HCT116 (cell line): ENCODE results near the gene SYT11. TPM values are rescaled to one million over a fixed set of nuclear protein-coding genes. Genes with fewer than 3 reads are reported as not detected.

Experiments
- ATAC-seq: fragments of 200-7000 bp; cut with Tn5 transposase; 2 replicates; pipeline ENCODE4 v1.9.1; 2020; ENCODE audit warnings: mild to moderate bottlenecking, moderate library complexity
- BruUV-seq: library from RNA; stranded (reverse); fragments of 400-500 nt; replicated peaks from 2 replicates; lab custom pipeline; 2021; lab: Mats Ljungman, UMichigan
- CTCF ChIA-PET: fragments of 300-600 bp; sonication (Branson Sonifier 250); formaldehyde crosslinking; loops from one replicate; lab custom pipeline; 2021; ENCODE audit warnings: antibody characterized with exemption; lab: Charles Lee
- POLR2A ChIA-PET: fragments of 300-600, 350-600 bp; sonication (Branson Sonifier 250); formaldehyde crosslinking; loops from one replicate; lab custom pipeline; 2021; ENCODE audit warnings: antibody characterized with exemption; lab: Charles Lee
- RAD21 ChIA-PET, 2 experiments: fragments of 300-600 bp; sonication (Branson Sonifier 250); formaldehyde crosslinking; loops; one replicate each; lab custom pipeline; 2023; ENCODE audit warnings: low total read pairs in 2 of 2; ENCODE audit not compliant: uncharacterized antibody in 2 of 2, unreplicated experiment in 2 of 2, low non-redundant PET in 1 of 2; lab: Charles Lee
- DNase-seq: peaks from one replicate; pipeline ENCODE4 v3.0.0-alpha.2; 2010; ENCODE audit warnings: low read depth, low spot score
- H2AFZ ChIP-seq: fragments of 200-600 bp; shearing (Covaris generic), sonication (generic); 2 replicates; pipeline ENCODE4 v1.6.1; 2017; ENCODE audit warnings: low read depth, mixed run types, mixed read lengths, antibody characterized with exemption, low read length; ENCODE audit not compliant: poor library complexity, severe bottlenecking
- H3K27ac ChIP-seq: 2 replicates; pipeline ENCODE4 v1.5.1; 2012; ENCODE audit warnings: low read depth, low read length
- H3K27me3 ChIP-seq: fragments of 200-600 bp; sonication (generic); 2 replicates; pipeline ENCODE4 v1.6.1; 2016; ENCODE audit warnings: mixed run types, low read length, mixed read lengths; ENCODE audit not compliant: insufficient read depth
- H3K36me3 ChIP-seq, 2 experiments: fragments of 200-500 bp in 1 of 2; fragments of 200-600 bp in 1 of 2; sonication (Bioruptor generic) in 1 of 2; sonication (generic) in 1 of 2; 2 replicates each; pipeline versions ENCODE4 v1.5.1 to v1.6.1; 2014 to 2016; ENCODE audit warnings: low read length in 2 of 2, inconsistent platforms in 1 of 2, mixed read lengths in 1 of 2, mixed run types in 1 of 2; ENCODE audit not compliant: insufficient read depth in 2 of 2, control insufficient read depth in 1 of 2
- H3K4me1 ChIP-seq, 2 experiments: fragments of 200-600 bp in 1 of 2; sonication (generic) in 1 of 2; 2 replicates each; pipeline versions ENCODE4 v1.5.1 to v1.6.1; 2012 to 2017; ENCODE audit warnings: low read length in 2 of 2, inconsistent platforms in 1 of 2, mild to moderate bottlenecking in 1 of 2, mixed read lengths in 1 of 2, mixed run types in 1 of 2, moderate library complexity in 1 of 2; ENCODE audit not compliant: insufficient read depth in 2 of 2, control insufficient read depth in 1 of 2
- H3K4me2 ChIP-seq: fragments of 200-600 bp; sonication (generic); 2 replicates; pipeline ENCODE4 v1.6.1; 2017; ENCODE audit warnings: mixed run types, low read length, mixed read lengths
- H3K4me3 ChIP-seq, 2 experiments: fragments of 200-600 bp in 1 of 2; sonication (generic) in 1 of 2; replicated peaks in 1 of 2; 2 replicates each; pipeline ENCODE4 v1.5.1; 2011 to 2016; ENCODE audit warnings: low read length in 2 of 2, control low read depth in 1 of 2, low read depth in 1 of 2, mild to moderate bottlenecking in 1 of 2, mixed read lengths in 1 of 2, mixed run types in 1 of 2
- H3K79me2 ChIP-seq: fragments of 200-600 bp; sonication (generic); 2 replicates; pipeline ENCODE4 v1.6.1; 2017; ENCODE audit warnings: mild to moderate bottlenecking, mixed run types, low read length, moderate library complexity, mixed read lengths; ENCODE audit not compliant: insufficient read depth
- H3K9ac ChIP-seq: fragments of 200-600 bp; sonication (generic); 2 replicates; pipeline ENCODE4 v1.6.1; 2016; ENCODE audit warnings: low read length, mixed read lengths
- H3K9me2 ChIP-seq: fragments of 200-600 bp; sonication (generic), shearing (Covaris generic); 2 replicates; pipeline ENCODE4 v1.6.1; 2017; ENCODE audit warnings: mixed run types, mild to moderate bottlenecking, moderate library complexity; ENCODE audit not compliant: insufficient read depth
- H3K9me3 ChIP-seq, 2 experiments: fragments of 200-500 bp in 1 of 2; fragments of 200-600 bp in 1 of 2; sonication (Bioruptor generic) in 1 of 2; sonication (generic) in 1 of 2; 2 replicates each; pipeline ENCODE4 v1.6.1; 2014 to 2017; ENCODE audit warnings: low read length in 2 of 2, mixed read lengths in 2 of 2, inconsistent platforms in 1 of 2, low read depth in 1 of 2, mild to moderate bottlenecking in 1 of 2, mixed run types in 1 of 2, moderate library complexity in 1 of 2; ENCODE audit not compliant: control insufficient read depth in 1 of 2, insufficient read depth in 1 of 2
- H4K20me1 ChIP-seq: fragments of 200-600 bp; sonication (generic), shearing (Covaris generic); 2 replicates; pipeline ENCODE4 v1.6.1; 2017; ENCODE audit warnings: mixed run types, mild to moderate bottlenecking, moderate library complexity; ENCODE audit not compliant: insufficient read depth
- CBX3 ChIP-seq: IDR thresholded peaks from 2 replicates; pipeline ENCODE4 v1.6.1; 2012; ENCODE audit warnings: low read depth
- CEBPB ChIP-seq: IDR thresholded peaks from 2 replicates; pipeline ENCODE4 v1.6.1; 2012; ENCODE audit warnings: low read depth
- ELF1 ChIP-seq: IDR thresholded peaks from 2 replicates; pipeline ENCODE4 v1.6.1; 2012; ENCODE audit warnings: low read depth, borderline replicate concordance
- EZH2 ChIP-seq: fragments of 200-600 bp; sonication (generic); IDR thresholded peaks from 2 replicates; pipeline ENCODE4 v1.6.1; 2017; ENCODE audit warnings: antibody characterized with exemption, mixed run types
- EZH2phosphoT487 ChIP-seq: fragments of 200-600 bp; IDR thresholded peaks from 2 replicates; pipeline ENCODE4 v1.6.1; 2018; ENCODE audit warnings: antibody characterized with exemption, borderline replicate concordance
- JUND ChIP-seq: IDR thresholded peaks from 2 replicates; pipeline ENCODE4 v1.6.1; 2012
- MAX ChIP-seq: IDR thresholded peaks from 2 replicates; pipeline ENCODE4 v1.6.1; 2012
- POLR2A ChIP-seq: IDR thresholded peaks from 2 replicates; pipeline ENCODE4 v1.7.0; 2011; ENCODE audit warnings: borderline replicate concordance; ENCODE audit not compliant: insufficient read depth, insufficient read length; ENCODE audit errors: extremely low read depth
- POLR2AphosphoS5 ChIP-seq: IDR thresholded peaks from 2 replicates; pipeline ENCODE4 v1.6.1; 2011; ENCODE audit warnings: mild to moderate bottlenecking, low read depth, low read length, moderate library complexity
- REST ChIP-seq: IDR thresholded peaks from 2 replicates; pipeline ENCODE4 v1.6.1; 2012; ENCODE audit warnings: low read depth
- SIN3A ChIP-seq: IDR thresholded peaks from 2 replicates; pipeline ENCODE4 v1.6.1; 2012; ENCODE audit warnings: low read depth
- SP1 ChIP-seq: IDR thresholded peaks from 2 replicates; pipeline ENCODE4 v1.6.1; 2012; ENCODE audit warnings: low read depth
- TCF7L2 ChIP-seq: IDR thresholded peaks from 2 replicates; pipeline ENCODE4 v1.7.0; 2011; ENCODE audit warnings: borderline replicate concordance, inconsistent platforms; ENCODE audit not compliant: insufficient read depth, insufficient read length; ENCODE audit errors: extremely low read depth
- ZBTB33 ChIP-seq: IDR thresholded peaks from 2 replicates; pipeline ENCODE4 v1.6.1; 2011; ENCODE audit warnings: mild to moderate bottlenecking, low read length, moderate library complexity; ENCODE audit not compliant: insufficient replicate concordance; ENCODE audit errors: extremely low read depth
- ZFX ChIP-seq: fragments of 450-650 bp; IDR thresholded peaks from 2 replicates; pipeline ENCODE4 v1.6.1; 2017
- ZNF274 ChIP-seq: fragments of 200-500 bp; sonication (Bioruptor generic); IDR thresholded peaks from 2 replicates; pipeline ENCODE4 v1.6.1; 2014; ENCODE audit warnings: mild to moderate bottlenecking, low read depth, low read length, inconsistent platforms
- intact Hi-C: fragments of 100-400 bp; cut with micrococcal nuclease; formaldehyde crosslinking; loops from 2 replicates; pipeline ENCODE4 v1.10.0; 2022
- total RNA-seq: library from RNA; stranded (reverse); gene quantifications from one replicate; pipeline ENCODE4 v1.2.1, GENCODE V29; 2021; ENCODE audit not compliant: unreplicated experiment

Gene SYT11
- total RNA-seq, 1 experiment from 2014 or later, result 0.17 TPM

GRCh38 chr1:155872527-155872926 lies 13.2 kb downstream of the SYT11 start:
- TF ChIP-seq ZNF274, result no peak
- no peak for TF ChIP-seq ZBTB33
- no peak for TF ChIP-seq CEBPB
- no peak for TF ChIP-seq POLR2A
- TF ChIP-seq JUND, result no peak
- TF ChIP-seq MAX, result no peak
- TF ChIP-seq POLR2AphosphoS5, result no peak
- no peak for TF ChIP-seq SIN3A
- TF ChIP-seq EZH2phosphoT487, result no peak
- no peak for TF ChIP-seq EZH2
- TF ChIP-seq ELF1, result no peak
- no peak for TF ChIP-seq TCF7L2
- TF ChIP-seq ZFX, result no peak
- no peak for TF ChIP-seq CBX3
- TF ChIP-seq SP1, result no peak
- TF ChIP-seq REST, result no peak
- TF ChIP-seq, all 23 proteins: peak for 0
- no peaks in the 10 kb centered on the region for H3K27me3 ChIP-seq
- H3K4me2 ChIP-seq, result no peak overlapping the region
- DNase-seq (no peak), ATAC-seq (no peak)
- H3K9ac ChIP-seq, result no peak overlapping the region
- ChIA-PET CTCF (interaction anchor here (1.0 kb wide), 1 partner anchor 287 kb away, joined by 3 read pairs; no protein-coding TSS in a partner anchor), RAD21 (no interaction called here), POLR2A (interaction anchor here (1.9 kb wide), 1 partner anchor 14 kb away, joined by 4 read pairs; no protein-coding TSS in a partner anchor)
- no peaks in the 10 kb centered on the region for H3K36me3 ChIP-seq
- H3K27ac ChIP-seq, result no peak overlapping the region
- H3K9me3 ChIP-seq, result no peaks in the 10 kb centered on the region
- no peak overlapping the region for H2AFZ ChIP-seq
- no peaks in the 10 kb centered on the region for H3K9me2 ChIP-seq
- H3K79me2 ChIP-seq, result no peaks in the 10 kb centered on the region
- H3K4me1 ChIP-seq, result no peaks in the 10 kb centered on the region; a peak in 1 of 4 replicates
- intact Hi-C loops, result no loop called here
- no peak overlapping the region for H3K4me3 ChIP-seq
- BruUV-seq, result no TSS peak
- no peaks in the 10 kb centered on the region for H4K20me1 ChIP-seq
